Measurements from ENCODE around the gene ARHGEF40.

DNA sequence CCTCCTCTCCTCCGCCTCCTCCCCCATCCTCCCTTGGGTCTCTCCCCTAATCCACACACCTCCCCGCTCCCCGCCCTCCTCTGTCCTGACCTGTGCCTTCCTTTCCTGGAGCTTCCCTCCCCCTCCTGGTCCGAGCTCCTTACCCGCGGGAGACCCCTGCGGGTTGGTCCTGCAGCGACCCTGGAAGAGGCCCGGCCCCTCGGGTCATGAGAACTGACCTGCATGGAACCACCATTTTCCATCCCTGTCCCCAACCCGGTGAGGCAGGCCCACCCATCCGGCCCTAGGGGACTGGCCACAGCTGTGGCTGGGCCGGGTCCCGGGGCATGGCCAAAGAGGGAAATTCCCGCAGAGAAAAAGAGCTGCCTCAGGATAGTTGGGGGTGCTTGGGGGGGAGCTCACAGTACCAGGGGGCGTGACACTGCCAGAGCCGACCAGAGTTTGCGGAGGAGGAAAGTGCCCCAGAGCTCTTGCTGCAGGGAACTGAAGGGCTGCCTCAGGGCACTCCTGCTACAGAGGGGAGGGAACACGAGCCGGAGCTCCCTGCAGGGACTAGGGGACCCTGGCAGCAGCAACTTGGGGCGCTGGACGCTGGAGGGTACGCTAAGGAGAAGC lies 613 bp downstream of the ARHGEF40 start:
- no peak for TF ChIP-seq CTCF (conservative IDR thresholded peaks at IDR 0.05; ENCODE audit: low read depth, low read length)
- TF ChIP-seq EZH2 (IDR thresholded peaks at IDR 0.05; ENCODE audit: low read length, unreplicated experiment) = no peak
